CD4-positive, alpha-beta T cell treated with Interleukin-10 for 1 hour (primary cell): Measurements from ENCODE around the gene OSBPL6.
"Not testable (repeated sequence)": the region's sequence is repeated elsewhere in the genome, so short reads cannot be mapped to it uniquely, and the experiment has no call there.

ENCODE experiments used
- DNase-seq: peaks from one replicate; pipeline ENCODE4 v3.0.0-alpha.2; 2020

The OSBPL6 gene

GRCh38 chr2:178367344-178367743 lies 173.0 kb downstream of the OSBPL6 start:
- no peak for DNase-seq

GRCh38 chr2:178374865-178375264 lies 180.6 kb downstream of the OSBPL6 start:
- DNase-seq, result no peak

GRCh38 chr2:178377046-178377445 lies 182.7 kb downstream of the OSBPL6 start:
- no peak for DNase-seq

GRCh38 chr2:178379162-178380004 lies 185.1 kb downstream of the OSBPL6 start:
- DNase-seq, result no peak

GRCh38 chr2:178380763-178381162 lies 186.5 kb downstream of the OSBPL6 start:
- DNase-seq, result no peak

GRCh38 chr2:178383718-178384117 lies 189.4 kb downstream of the OSBPL6 start:
- DNase-seq, result no peak

- DNase-seq, result no peak
Observed at GRCh38 chr2:178385595-178386148, 191.4 kb downstream of the OSBPL6 start.

- DNase-seq, result no peak
Observed at GRCh38 chr2:178386986-178387597, 192.8 kb downstream of the OSBPL6 start.

GRCh38 chr2:178388287-178388686 lies 194.0 kb downstream of the OSBPL6 start:
- no peak for DNase-seq

- no peak for DNase-seq
Observed at GRCh38 chr2:178391701-178392100, 197.4 kb downstream of the OSBPL6 start.

- no peak for DNase-seq
Observed at GRCh38 chr2:178392215-178392614, 197.9 kb downstream of the OSBPL6 start.

GRCh38 chr2:178394859-178395258 lies 200.5 kb downstream of the OSBPL6 start:
- no peak for DNase-seq

- no peak for DNase-seq
Observed at GRCh38 chr2:178395295-178395694, 201.0 kb downstream of the OSBPL6 start.

GRCh38 chr2:178395941-178396570 lies 201.7 kb downstream of the OSBPL6 start:
- no peak for DNase-seq

GRCh38 chr2:178397002-178397605 lies 202.8 kb downstream of the OSBPL6 start:
- DNase-seq, result peak; percentile 54

- DNase-seq, result no peak
Observed at GRCh38 chr2:178401994-178402437, 207.7 kb downstream of the OSBPL6 start.

GRCh38 chr2:178403671-178404306 lies 209.5 kb downstream of the OSBPL6 start:
- no peak for DNase-seq

- DNase-seq, result no peak
Observed at GRCh38 chr2:178404368-178404767, 210.1 kb downstream of the OSBPL6 start.

GRCh38 chr2:178409261-178409660 lies 214.9 kb downstream of the OSBPL6 start:
- no peak for DNase-seq

GRCh38 chr2:178412047-178412446 lies 217.7 kb downstream of the OSBPL6 start:
- no peak for DNase-seq

GRCh38 chr2:178412453-178412852 lies 218.1 kb downstream of the OSBPL6 start:
- not testable (repeated sequence) for DNase-seq

- DNase-seq, result peak; percentile 75
Observed at GRCh38 chr2:178413472-178414265, 219.4 kb downstream of the OSBPL6 start.
